ENCODE data around the gene VWA8.

GRCh38 chr13:41552031-41552430 is 408.9 kb downstream of the VWA8 start:
- no peak for TF ChIP-seq CTCF (IDR thresholded peaks at IDR 0.05)
- TF ChIP-seq POLR2AphosphoS5 (IDR thresholded peaks at IDR 0.05; ENCODE audit: insufficient read depth in 1 of 2, low read depth in 1 of 2), result no peak
- no peak for TF ChIP-seq POLR2A (IDR thresholded peaks at IDR 0.05)
